H9 (cell line): ENCODE data around the gene MUC4. TPM values are rescaled to one million over a fixed set of nuclear protein-coding genes. Genes with fewer than 3 reads are reported as not detected.

Source experiments
- DNase-seq: peaks from one replicate; pipeline ENCODE4 v3.0.0-alpha.2; 2017
- H2AFZ ChIP-seq: one replicate; pipeline ENCODE4 v1.6.1; 2013; ENCODE audit warnings: mild to moderate bottlenecking, low read length, control low read depth, moderate library complexity
- H2AK5ac ChIP-seq: 2 replicates; pipeline ENCODE4 v1.6.1; 2013; ENCODE audit warnings: low read length, control low read depth, mixed read lengths; ENCODE audit not compliant: insufficient read length
- H2BK120ac ChIP-seq: one replicate; pipeline ENCODE4 v1.6.1; 2013; ENCODE audit warnings: low read depth, mild to moderate bottlenecking, low read length, control low read depth, inconsistent platforms; ENCODE audit not compliant: poor library complexity, severe bottlenecking
- H2BK12ac ChIP-seq: 2 replicates; pipeline ENCODE4 v1.6.1; 2013; ENCODE audit warnings: low read length, control low read depth, mixed read lengths, low read depth; ENCODE audit not compliant: insufficient read length
- H2BK15ac ChIP-seq: 2 replicates; pipeline ENCODE4 v1.6.1; 2013; ENCODE audit warnings: low read depth, low read length, control low read depth
- H2BK20ac ChIP-seq: one replicate; pipeline ENCODE4 v1.6.1; 2013; ENCODE audit warnings: low read depth, mild to moderate bottlenecking, low read length, control low read depth, inconsistent platforms; ENCODE audit not compliant: poor library complexity, severe bottlenecking
- H2BK5ac ChIP-seq: 2 replicates; pipeline ENCODE4 v1.6.1; 2013; ENCODE audit warnings: low read length, control low read depth, mixed read lengths; ENCODE audit not compliant: insufficient read length
- H3K14ac ChIP-seq: 2 replicates; pipeline ENCODE4 v1.6.1; 2013; ENCODE audit warnings: low read length, control low read depth; ENCODE audit not compliant: insufficient read depth
- H3K18ac ChIP-seq: 2 replicates; pipeline ENCODE4 v1.6.1; 2013; ENCODE audit warnings: low read depth, mild to moderate bottlenecking, mixed read lengths, low read length, control low read depth; ENCODE audit not compliant: insufficient read length
- H3K23ac ChIP-seq: 2 replicates; pipeline ENCODE4 v1.6.1; 2013; ENCODE audit warnings: low read length, control low read depth, mixed read lengths, low read depth; ENCODE audit not compliant: insufficient read length
- H3K23me2 ChIP-seq: 2 replicates; pipeline ENCODE4 v1.6.1; 2013; ENCODE audit warnings: low read depth, mild to moderate bottlenecking, mixed read lengths, low read length, control low read depth; ENCODE audit not compliant: insufficient read length, poor library complexity, severe bottlenecking
- H3K27ac ChIP-seq: 2 replicates; pipeline ENCODE4 v1.5.1; 2013; ENCODE audit warnings: low read length, control low read depth, mixed read lengths, low read depth; ENCODE audit not compliant: insufficient read length
- H3K27me3 ChIP-seq: 2 replicates; pipeline ENCODE4 v1.6.1; 2013; ENCODE audit warnings: low read length, control low read depth, inconsistent platforms; ENCODE audit not compliant: insufficient read depth
- H3K4ac ChIP-seq: 2 replicates; pipeline ENCODE4 v1.6.1; 2013; ENCODE audit warnings: low read depth, mild to moderate bottlenecking, control low read depth, inconsistent platforms, low read length, moderate library complexity
- H3K4me1 ChIP-seq: 2 replicates; pipeline ENCODE4 v1.6.1; 2013; ENCODE audit warnings: low read length, control low read depth, inconsistent platforms; ENCODE audit not compliant: insufficient read depth
- H3K4me2 ChIP-seq: 2 replicates; pipeline ENCODE4 v1.6.1; 2013; ENCODE audit warnings: low read length, control low read depth, mixed read lengths; ENCODE audit not compliant: insufficient read length, insufficient read depth
- H3K56ac ChIP-seq: 2 replicates; pipeline ENCODE4 v1.6.1; 2013; ENCODE audit warnings: low read depth, mild to moderate bottlenecking, mixed read lengths, low read length, control low read depth; ENCODE audit not compliant: insufficient read length
- H3K79me1 ChIP-seq: 2 replicates; pipeline ENCODE4 v1.6.1; 2013; ENCODE audit warnings: low read depth, mild to moderate bottlenecking, moderate library complexity, low read length, control low read depth, inconsistent platforms; ENCODE audit not compliant: insufficient read depth, poor library complexity, severe bottlenecking
- H3K79me2 ChIP-seq: 2 replicates; pipeline ENCODE4 v1.6.1; 2013; ENCODE audit warnings: low read length, control low read depth, inconsistent platforms; ENCODE audit not compliant: insufficient read depth
- H3K9ac ChIP-seq: 2 replicates; pipeline ENCODE4 v1.6.1; 2013; ENCODE audit warnings: low read length, control low read depth, mixed read lengths; ENCODE audit not compliant: insufficient read length; ENCODE audit errors: extremely low read depth
- H3K9me3 ChIP-seq: one replicate; pipeline ENCODE4 v1.6.1; 2013; ENCODE audit warnings: low read depth, low read length, inconsistent platforms; ENCODE audit not compliant: control insufficient read depth
- H3T11ph ChIP-seq: one replicate; pipeline ENCODE4 v1.6.1; 2013; ENCODE audit warnings: mild to moderate bottlenecking, low read length, control low read depth, inconsistent platforms
- H4K20me1 ChIP-seq: one replicate; pipeline ENCODE4 v1.6.1; 2013; ENCODE audit not compliant: control insufficient read depth, insufficient read length, insufficient read depth
- H4K5ac ChIP-seq: 2 replicates; pipeline ENCODE4 v1.6.1; 2013; ENCODE audit warnings: low read depth, mild to moderate bottlenecking, mixed read lengths, low read length, control low read depth; ENCODE audit not compliant: insufficient read length
- H4K8ac ChIP-seq: replicated peaks from 2 replicates; pipeline ENCODE4 v1.6.1; 2013; ENCODE audit warnings: low read length, control low read depth, mixed read lengths, low read depth; ENCODE audit not compliant: insufficient read length
- H4K91ac ChIP-seq: 2 replicates; pipeline ENCODE4 v1.6.1; 2013; ENCODE audit warnings: low read depth, mild to moderate bottlenecking, moderate library complexity, mixed read lengths, low read length, control low read depth; ENCODE audit not compliant: insufficient read length
- H3K27ac Mint-ChIP-seq, 3 experiments: 2 replicates in 2 of 3; 3 replicates in 1 of 3; pipeline ENCODE4 v1.8.0; 2020 to 2021; ENCODE audit warnings: mixed read lengths in 3 of 3, mild to moderate bottlenecking in 1 of 3, moderate library complexity in 1 of 3
- H3K27me3 Mint-ChIP-seq: 2 replicates; pipeline ENCODE4 v1.8.0; 2021; ENCODE audit warnings: low read depth, mild to moderate bottlenecking, moderate library complexity, mixed read lengths
- H3K36me3 Mint-ChIP-seq, 3 experiments: 2 replicates in 2 of 3; 3 replicates in 1 of 3; pipeline ENCODE4 v1.8.0; 2020 to 2021; ENCODE audit warnings: low read depth in 3 of 3, mixed read lengths in 3 of 3; ENCODE audit not compliant: insufficient read depth in 1 of 3
- H3K4me1 Mint-ChIP-seq, 2 experiments: 2 replicates each; pipeline ENCODE4 v1.8.0; 2020; ENCODE audit warnings: mixed read lengths in 2 of 2
- H3K4me3 Mint-ChIP-seq, 2 experiments: 2 replicates in 1 of 2; 3 replicates in 1 of 2; pipeline ENCODE4 v1.8.0; 2020 to 2021; ENCODE audit warnings: mild to moderate bottlenecking in 2 of 2, mixed read lengths in 2 of 2, moderate library complexity in 1 of 2
- H3K9me3 Mint-ChIP-seq, 2 experiments: 2 replicates in 1 of 2; 3 replicates in 1 of 2; pipeline ENCODE4 v1.8.0; 2020; ENCODE audit warnings: mild to moderate bottlenecking in 2 of 2, mixed read lengths in 2 of 2, moderate library complexity in 1 of 2
- CTCF ChIP-seq: fragments of 200-600 bp; sonication (generic); conservative IDR thresholded peaks from 3 replicates; pipeline ENCODE4 v1.8.0; 2021; ENCODE audit warnings: antibody characterized with exemption, mild to moderate bottlenecking
- WGBS: extraction: QIAGEN DNeasy Blood & Tissue Kit; methylation state at CpG from one replicate; pipeline ENCODE4 v1.1.7; 2013; ENCODE audit warnings: missing lambda C conversion rate, low lambda C conversion rate, mixed read lengths; ENCODE audit not compliant: insufficient read length; ENCODE audit errors: extremely low coverage; 5-methylcytosine and 5-hydroxymethylcytosine counted together
- total RNA-seq: library from RNA; stranded (reverse); gene quantifications from 2 replicates; pipeline ENCODE4 v1.2.1, GENCODE V29; 2021

MUC4 gene
- total RNA-seq, 1 experiment from 2014 or later = 1.2 TPM

- H4K8ac ChIP-seq = no peak overlapping the region
- H3K9me3 ChIP-seq = no peaks in the 10 kb centered on the region
- no peak overlapping the region for H2BK5ac ChIP-seq
- no peak for DNase-seq
- no peaks in the 10 kb centered on the region for H3K79me2 ChIP-seq
- no peaks in the 10 kb centered on the region for H4K20me1 ChIP-seq
- Mint-ChIP-seq H3K4me1 (no peaks in the 10 kb centered on the region; a peak in 1 of 4 replicates), H3K27ac (no peak overlapping the region), H3K27me3 (peaks cover 66% of the 10 kb centered on the region), H3K4me3 (0 out of 5 replicates have a peak overlapping the region, but pooled peaks of 1 of the 2 experiments have one; percentile 27), H3K36me3 (peaks cover 0 to 6% (median 0%) of the 10 kb centered on the region in 3 experiments; a peak in 4 of 7 replicates), H3K9me3 (peaks cover 5 to 6% of the 10 kb centered on the region in 2 experiments; a peak in 4 of 5 replicates)
- no peak overlapping the region for H3T11ph ChIP-seq
- no CpG with 5 or more reads among the region's 9 CpGs for WGBS
- H3K4me1 ChIP-seq = no peaks in the 10 kb centered on the region
- no peak overlapping the region for H2AFZ ChIP-seq
- no peak overlapping the region for H3K23ac ChIP-seq
- H3K9ac ChIP-seq = no peak overlapping the region
- H3K27me3 ChIP-seq = peaks cover 9% of the 10 kb centered on the region; the same call in 1 of the 2 replicates
- no peak overlapping the region for H3K27ac ChIP-seq
- no peak overlapping the region for H2BK12ac ChIP-seq
- no peaks in the 10 kb centered on the region for H3K23me2 ChIP-seq
- no peak overlapping the region for H2BK20ac ChIP-seq
- H3K4me2 ChIP-seq = no peak overlapping the region
- TF ChIP-seq CTCF = no peak
- H4K91ac ChIP-seq = no peak overlapping the region
- no peak overlapping the region for H4K5ac ChIP-seq
- H2BK15ac ChIP-seq = no peak overlapping the region
- no peaks in the 10 kb centered on the region for H3K79me1 ChIP-seq
- no peak overlapping the region for H2BK120ac ChIP-seq
- no peak overlapping the region for H3K14ac ChIP-seq
- H3K18ac ChIP-seq = no peak overlapping the region
- no peak overlapping the region for H3K56ac ChIP-seq
- no peak overlapping the region for H3K4ac ChIP-seq
- no peak overlapping the region for H2AK5ac ChIP-seq
These were observed 65.0 kb downstream of the MUC4 start for GRCh38 chr3:195746751-195747150.
